T-helper 17 cell (primary cell): ENCODE data around the gene YES1. TPM values are rescaled to one million over a fixed set of nuclear protein-coding genes. Genes with fewer than 3 reads are reported as not detected.
"Not testable (repeated sequence)": the region's sequence is repeated elsewhere in the genome, so short reads cannot be mapped to it uniquely, and the experiment has no call there.

Experiments used
- ATAC-seq: fragments of 150-1000 bp; cut with Tn5 transposase; 2 replicates; pipeline ENCODE4 v1.10.0; 2021; ENCODE audit warnings: mild to moderate bottlenecking, moderate library complexity
- DNase-seq, 3 donors: peaks; one replicate each; pipeline versions ENCODE4 v3.0.0 to v3.0.0-alpha.2; 2020 to 2021
- H3K9me3 ChIP-seq: one replicate; pipeline ENCODE4 v1.7.0; 2013; ENCODE audit warnings: low read length, mild to moderate bottlenecking; ENCODE audit not compliant: control insufficient read depth, poor library complexity, severe bottlenecking
- H3K27ac Mint-ChIP-seq: one replicate; pipeline ENCODE4 v1.8.0; 2022; ENCODE audit warnings: mild to moderate bottlenecking, moderate library complexity, mixed read lengths
- H3K27me3 Mint-ChIP-seq: one replicate; pipeline ENCODE4 v1.8.0; 2022; ENCODE audit warnings: mixed read lengths
- H3K36me3 Mint-ChIP-seq: one replicate; pipeline ENCODE4 v1.8.0; 2022; ENCODE audit warnings: low read depth, mixed read lengths
- H3K4me1 Mint-ChIP-seq: one replicate; pipeline ENCODE4 v1.8.0; 2022; ENCODE audit warnings: mild to moderate bottlenecking, mixed read lengths
- H3K4me3 Mint-ChIP-seq: one replicate; pipeline ENCODE4 v1.8.0; 2022; ENCODE audit warnings: mild to moderate bottlenecking, moderate library complexity, mixed read lengths
- total RNA-seq, 4 donors: library from RNA in 2 of 4; stranded (reverse) in 2 of 4; gene quantifications; one replicate each; pipeline ENCODE4 v1.2.3 and lab custom pipeline; 2022 to 2026

The YES1 gene
- total RNA-seq, 2 donors from 2014 or later: 6.9 to 7.1 TPM

- H3K4me3 Mint-ChIP-seq: no peak overlapping the region
- H3K9me3 ChIP-seq: no peaks in the 10 kb centered on the region
- H3K4me1 Mint-ChIP-seq: peaks cover 7% of the 10 kb centered on the region
- ATAC-seq (no peak), DNase-seq (no peak)
- H3K36me3 Mint-ChIP-seq: no peaks in the 10 kb centered on the region
- no peaks in the 10 kb centered on the region for H3K27me3 Mint-ChIP-seq
- H3K27ac Mint-ChIP-seq: no peak overlapping the region
These were observed 12.1 kb downstream of the YES1 start for GRCh38 chr18:799943-800342.

- not testable (repeated sequence) for H3K4me1 Mint-ChIP-seq, H3K9me3 ChIP-seq, H3K36me3 Mint-ChIP-seq, H3K27ac Mint-ChIP-seq, H3K4me3 Mint-ChIP-seq, H3K27me3 Mint-ChIP-seq, ATAC-seq, DNase-seq
These were observed 16.7 kb downstream of the YES1 start for GRCh38 chr18:795383-795782.

DNA sequence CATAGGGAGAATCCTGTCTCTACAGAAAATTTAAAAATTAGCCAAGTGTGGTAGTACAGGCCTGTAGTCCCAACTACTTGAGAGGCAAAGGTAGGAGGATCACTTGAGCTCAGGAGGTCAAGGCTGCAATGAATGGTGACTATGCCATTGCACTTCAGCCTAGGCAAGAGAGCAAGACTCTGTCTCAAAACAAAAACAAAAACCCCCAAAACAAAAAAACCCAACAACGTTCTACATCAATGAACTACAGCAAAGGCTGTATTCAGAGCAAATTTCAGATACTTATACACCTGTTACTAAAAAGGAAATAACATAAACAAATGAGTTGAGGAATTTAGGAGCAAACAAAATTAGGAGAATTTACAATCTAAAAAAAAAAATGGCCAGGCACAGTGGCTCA is 22.6 kb downstream of the YES1 start:
- Mint-ChIP-seq H3K4me1 (peaks cover 8% of the 10 kb centered on the region), H3K36me3 (no peaks in the 10 kb centered on the region), H3K4me3 (no peak overlapping the region), H3K27ac (no peak overlapping the region), H3K27me3 (no peaks in the 10 kb centered on the region)
- ATAC-seq: no peak
- H3K9me3 ChIP-seq: no peaks in the 10 kb centered on the region
- no peak for DNase-seq

- Mint-ChIP-seq H3K4me1 (peaks cover 8% of the 10 kb centered on the region), H3K27ac (no peak overlapping the region), H3K27me3 (no peaks in the 10 kb centered on the region), H3K4me3 (no peak overlapping the region), H3K36me3 (peaks cover 2% of the 10 kb centered on the region)
- no peak for ATAC-seq
- H3K9me3 ChIP-seq: no peaks in the 10 kb centered on the region
- no peak for DNase-seq
These were observed 26.8 kb downstream of the YES1 start for GRCh38 chr18:785242-785641.

GRCh38 chr18:784470-785172 is 27.4 kb downstream of the YES1 start:
- ATAC-seq (no peak), DNase-seq (no peak)
- no peak overlapping the region for H3K27ac Mint-ChIP-seq
- H3K9me3 ChIP-seq: no peaks in the 10 kb centered on the region
- peaks cover 8% of the 10 kb centered on the region for H3K4me1 Mint-ChIP-seq
- H3K27me3 Mint-ChIP-seq: no peaks in the 10 kb centered on the region
- peaks cover 2% of the 10 kb centered on the region for H3K36me3 Mint-ChIP-seq
- no peak overlapping the region for H3K4me3 Mint-ChIP-seq

DNA sequence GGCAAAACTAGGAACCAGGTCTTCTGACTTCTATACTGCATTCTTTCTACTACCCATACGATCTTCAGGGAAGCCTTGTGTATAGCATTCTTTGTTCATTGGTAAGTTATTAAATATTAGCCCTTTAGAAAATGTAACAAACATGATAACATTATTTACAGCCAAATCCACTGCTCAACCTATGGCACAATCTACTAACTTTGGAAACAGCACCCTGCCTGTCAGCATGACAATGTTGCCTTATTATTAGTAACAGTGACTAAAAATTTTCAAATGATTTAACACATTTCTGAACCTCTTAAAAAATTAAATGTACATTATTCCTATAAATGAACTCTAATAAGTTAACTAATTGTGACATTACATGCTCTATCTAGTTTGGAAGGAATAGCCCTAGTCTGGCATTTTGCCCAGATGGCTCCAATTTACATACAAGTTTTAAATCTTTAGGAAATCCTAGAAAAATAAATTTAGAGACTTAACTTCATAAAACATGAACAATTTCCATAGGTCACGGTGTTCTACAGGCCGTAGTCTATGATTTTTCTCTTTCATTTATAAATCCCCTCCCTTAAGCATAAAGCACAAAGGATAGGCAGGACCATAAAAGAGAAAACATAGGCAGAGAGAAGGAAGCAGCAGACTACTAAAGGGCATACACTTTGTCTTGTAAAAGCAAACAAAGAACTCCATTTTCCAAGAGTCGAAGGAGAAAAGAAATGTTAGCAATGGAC is 33.7 kb downstream of the YES1 start:
- no peak overlapping the region for H3K27ac Mint-ChIP-seq
- no peak overlapping the region for H3K4me3 Mint-ChIP-seq
- no peaks in the 10 kb centered on the region for H3K9me3 ChIP-seq
- DNase-seq (no peak), ATAC-seq (no peak)
- H3K4me1 Mint-ChIP-seq: peaks cover 7% of the 10 kb centered on the region
- H3K36me3 Mint-ChIP-seq: peaks cover 2% of the 10 kb centered on the region
- no peaks in the 10 kb centered on the region for H3K27me3 Mint-ChIP-seq

- Mint-ChIP-seq H3K27ac (no peak overlapping the region), H3K36me3 (peaks cover 2% of the 10 kb centered on the region), H3K4me1 (peaks cover 10% of the 10 kb centered on the region), H3K27me3 (no peaks in the 10 kb centered on the region), H3K4me3 (no peak overlapping the region)
- DNase-seq (no peak), ATAC-seq (no peak)
- H3K9me3 ChIP-seq: no peaks in the 10 kb centered on the region
These were observed 35.0 kb downstream of the YES1 start for GRCh38 chr18:777021-777420.

- H3K36me3 Mint-ChIP-seq, H3K9me3 ChIP-seq, DNase-seq, H3K27ac Mint-ChIP-seq, H3K4me3 Mint-ChIP-seq, H3K4me1 Mint-ChIP-seq, ATAC-seq, H3K27me3 Mint-ChIP-seq: not testable (repeated sequence)
These were observed 36.0 kb downstream of the YES1 start for GRCh38 chr18:776044-776443.

GRCh38 chr18:774811-775210 is 37.2 kb downstream of the YES1 start:
- ATAC-seq (no peak), DNase-seq (no peak)
- H3K9me3 ChIP-seq: no peaks in the 10 kb centered on the region
- Mint-ChIP-seq H3K27ac (no peak overlapping the region), H3K27me3 (no peaks in the 10 kb centered on the region), H3K4me3 (no peak overlapping the region), H3K36me3 (peaks cover 2% of the 10 kb centered on the region), H3K4me1 (peaks cover 10% of the 10 kb centered on the region)

DNA sequence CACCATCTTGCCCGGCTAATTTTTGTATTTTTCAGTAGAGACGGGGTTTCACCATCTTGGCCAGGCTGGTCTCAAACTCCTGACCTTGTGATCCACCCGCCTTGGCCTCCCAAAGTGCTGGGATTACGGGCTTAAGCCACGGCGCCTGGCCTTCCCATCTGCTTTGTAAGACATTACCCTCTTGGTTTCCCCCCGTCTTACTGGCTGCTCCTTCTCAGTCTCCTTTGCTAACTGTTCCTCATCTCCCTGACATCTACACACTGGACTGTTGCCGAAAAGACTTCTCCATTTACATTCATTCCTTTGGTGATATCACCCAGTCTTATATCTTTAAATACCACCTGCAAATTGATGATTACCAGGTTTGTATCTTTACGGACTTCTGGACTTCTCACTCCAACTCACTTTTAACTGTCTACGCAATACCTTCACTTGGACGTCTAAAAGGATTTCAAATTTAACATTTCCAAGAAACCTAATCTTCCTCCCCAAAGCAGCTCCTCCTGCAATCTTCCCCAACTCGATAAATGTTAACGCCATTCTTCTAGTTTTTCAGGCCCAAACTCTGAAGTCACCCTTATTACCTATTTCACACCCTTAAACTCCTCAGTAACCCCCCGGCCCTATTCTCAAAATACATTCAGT is 37.9 kb downstream of the YES1 start:
- no peak overlapping the region for H3K27ac Mint-ChIP-seq
- no peak overlapping the region for H3K4me3 Mint-ChIP-seq
- ATAC-seq (no peak), DNase-seq (no peak)
- no peaks in the 10 kb centered on the region for H3K9me3 ChIP-seq
- H3K36me3 Mint-ChIP-seq: peaks cover 2% of the 10 kb centered on the region
- H3K27me3 Mint-ChIP-seq: no peaks in the 10 kb centered on the region
- H3K4me1 Mint-ChIP-seq: peaks cover 10% of the 10 kb centered on the region

DNA sequence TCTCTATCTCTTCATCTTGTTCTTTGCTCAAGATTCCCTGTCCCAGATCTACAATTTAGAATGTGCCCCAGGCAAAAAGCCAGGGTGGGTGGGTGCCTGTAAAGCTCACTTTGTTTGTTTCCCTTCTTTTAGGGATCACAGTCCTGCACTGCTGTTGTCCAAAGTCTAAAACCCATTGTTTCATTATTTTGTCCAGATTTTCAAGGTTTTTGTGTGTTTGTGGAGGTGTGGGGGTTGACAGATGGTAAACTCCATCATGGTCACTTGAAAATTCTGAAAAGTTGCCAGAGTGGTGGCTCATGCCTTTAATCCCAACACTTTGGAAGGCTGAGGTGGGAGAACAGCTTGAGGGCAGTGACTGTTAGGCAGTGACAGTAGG is 41.5 kb downstream of the YES1 start:
- ATAC-seq: no peak
- no peak overlapping the region for H3K27ac Mint-ChIP-seq
- no peak overlapping the region for H3K4me3 Mint-ChIP-seq
- no peaks in the 10 kb centered on the region for H3K9me3 ChIP-seq
- no peaks in the 10 kb centered on the region for H3K27me3 Mint-ChIP-seq
- no peak for DNase-seq
- H3K4me1 Mint-ChIP-seq: peaks cover 5% of the 10 kb centered on the region
- peaks cover 2% of the 10 kb centered on the region for H3K36me3 Mint-ChIP-seq

DNA sequence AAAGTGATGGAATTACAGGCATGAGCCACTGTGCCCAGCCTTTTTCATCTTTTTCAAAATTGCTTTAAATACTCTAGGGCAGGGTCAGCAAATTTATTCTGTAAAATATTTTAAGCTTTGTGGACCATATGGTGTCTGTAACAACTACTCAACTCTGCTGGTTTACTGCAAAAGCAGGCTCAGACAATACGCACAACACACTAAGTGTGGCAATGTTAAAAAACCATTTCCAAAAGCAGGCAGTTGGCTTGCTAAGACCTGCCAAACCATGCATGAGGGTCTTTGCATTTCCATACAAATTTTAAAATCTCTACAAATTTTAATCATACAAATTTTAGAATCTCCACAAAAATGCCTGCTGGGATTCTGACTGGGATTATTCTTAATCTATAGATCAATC is 44.1 kb downstream of the YES1 start:
- Mint-ChIP-seq H3K4me3 (no peak overlapping the region), H3K4me1 (peaks cover 5% of the 10 kb centered on the region), H3K36me3 (peaks cover 2% of the 10 kb centered on the region), H3K27me3 (no peaks in the 10 kb centered on the region), H3K27ac (no peak overlapping the region)
- ATAC-seq (no peak), DNase-seq (no peak)
- H3K9me3 ChIP-seq: no peaks in the 10 kb centered on the region

GRCh38 chr18:767084-767882 is 44.8 kb downstream of the YES1 start:
- Mint-ChIP-seq H3K4me1 (peaks cover 6% of the 10 kb centered on the region), H3K4me3 (no peak overlapping the region), H3K36me3 (no peaks in the 10 kb centered on the region), H3K27me3 (no peaks in the 10 kb centered on the region), H3K27ac (no peak overlapping the region)
- H3K9me3 ChIP-seq: no peaks in the 10 kb centered on the region
- no peak for ATAC-seq
- DNase-seq: no peak
